ENCODE results near the gene MYBPHL. TPM values are rescaled to one million over a fixed set of nuclear protein-coding genes. Genes with fewer than 3 reads are reported as not detected.

The MYBPHL gene
- total and polyA plus RNA-seq, 2 of the 13 experiments (the other 11 are each of a cell fraction or from before 2014, with no cell fraction given), result 3.7 to 3.8 TPM

DNA sequence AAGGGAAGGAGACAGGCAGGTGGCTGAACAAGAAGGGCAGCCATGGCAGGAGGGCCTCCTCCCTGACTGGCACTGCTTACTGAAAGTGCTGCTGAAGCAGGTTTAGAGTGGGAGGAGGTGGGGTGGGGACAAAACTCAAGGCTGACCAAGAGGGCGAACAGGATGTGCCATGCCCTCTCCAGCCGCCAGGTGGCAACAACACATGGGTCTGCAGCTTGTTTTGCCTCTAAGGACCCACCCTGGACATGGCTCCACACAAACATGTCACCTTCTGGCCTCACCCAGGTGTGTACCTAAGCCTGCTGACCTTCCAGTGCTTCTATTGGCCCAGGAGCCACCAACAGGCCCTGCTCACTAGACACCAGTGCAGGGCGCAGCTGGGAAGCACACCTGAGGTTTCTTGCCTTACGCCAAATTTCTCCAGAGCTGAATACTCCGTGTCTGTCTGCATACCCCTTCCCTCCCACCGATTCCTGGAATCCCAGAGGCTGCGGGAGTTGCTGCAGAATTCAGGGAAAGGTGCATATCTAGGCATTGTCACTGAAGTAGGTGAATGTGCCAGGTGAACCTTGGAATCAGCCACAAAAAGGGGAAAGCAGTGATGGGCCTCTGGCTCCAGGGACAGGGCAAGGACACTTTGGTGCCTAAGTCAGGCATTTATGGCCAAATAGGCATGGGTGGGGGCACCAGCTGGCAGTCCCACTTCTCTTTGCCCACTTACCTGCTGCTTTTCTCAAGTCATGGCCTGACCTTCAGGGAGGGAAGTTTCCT, 29.2 kb downstream of the MYBPHL start (continued):
- TF ChIP-seq ZNF101 (CRISPR knock-in tag; IDR thresholded peaks at IDR 0.05; ENCODE audit: borderline replicate concordance, low read depth), result no peak
- TF ChIP-seq, protein P1, sequence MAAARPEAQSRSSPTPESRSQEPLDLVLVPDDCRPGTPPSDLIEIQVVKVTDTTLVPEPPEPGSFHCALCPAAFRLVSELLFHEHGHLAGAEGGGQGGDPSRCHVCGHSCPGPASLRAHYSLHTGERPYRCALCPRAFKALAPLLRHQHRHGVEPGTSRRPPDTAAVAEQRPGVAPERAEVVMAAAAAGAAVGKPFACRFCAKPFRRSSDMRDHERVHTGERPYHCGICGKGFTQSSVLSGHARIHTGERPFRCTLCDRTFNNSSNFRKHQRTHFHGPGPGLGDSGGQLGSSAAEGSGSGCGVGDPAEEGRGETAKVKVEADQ (CRISPR knock-in tag; IDR thresholded peaks at IDR 0.05; ENCODE audit: borderline replicate concordance), result peak; percentile 66; the same call in 1 of the 2 replicates
- TF ChIP-seq KLF11 (CRISPR knock-in tag; IDR thresholded peaks at IDR 0.05), result peak; percentile 31; the same call in 1 of the 2 replicates
- TF ChIP-seq, protein P2, sequence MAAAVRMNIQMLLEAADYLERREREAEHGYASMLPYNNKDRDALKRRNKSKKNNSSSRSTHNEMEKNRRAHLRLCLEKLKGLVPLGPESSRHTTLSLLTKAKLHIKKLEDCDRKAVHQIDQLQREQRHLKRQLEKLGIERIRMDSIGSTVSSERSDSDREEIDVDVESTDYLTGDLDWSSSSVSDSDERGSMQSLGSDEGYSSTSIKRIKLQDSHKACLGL (CRISPR knock-in tag; IDR thresholded peaks at IDR 0.05), result no peak
- no peak for TF ChIP-seq ZNF446 (CRISPR knock-in tag; IDR thresholded peaks at IDR 0.05)
- TF ChIP-seq HCFC1 (IDR thresholded peaks at IDR 0.05; ENCODE audit: low read depth, low read length), result no peak
- TF ChIP-seq ATAD3A (CRISPR knock-in tag; IDR thresholded peaks at IDR 0.05), result no peak
- peak; percentile 45; the same call in 1 of the 2 replicates for TF ChIP-seq ZNF138 (CRISPR knock-in tag; IDR thresholded peaks at IDR 0.05; ENCODE audit: low read depth)
- TF ChIP-seq, protein P3, sequence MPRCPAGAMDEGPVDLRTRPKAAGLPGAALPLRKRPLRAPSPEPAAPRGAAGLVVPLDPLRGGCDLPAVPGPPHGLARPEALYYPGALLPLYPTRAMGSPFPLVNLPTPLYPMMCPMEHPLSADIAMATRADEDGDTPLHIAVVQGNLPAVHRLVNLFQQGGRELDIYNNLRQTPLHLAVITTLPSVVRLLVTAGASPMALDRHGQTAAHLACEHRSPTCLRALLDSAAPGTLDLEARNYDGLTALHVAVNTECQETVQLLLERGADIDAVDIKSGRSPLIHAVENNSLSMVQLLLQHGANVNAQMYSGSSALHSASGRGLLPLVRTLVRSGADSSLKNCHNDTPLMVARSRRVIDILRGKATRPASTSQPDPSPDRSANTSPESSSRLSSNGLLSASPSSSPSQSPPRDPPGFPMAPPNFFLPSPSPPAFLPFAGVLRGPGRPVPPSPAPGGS (CRISPR knock-in tag; IDR thresholded peaks at IDR 0.05), result 0 out of 2 replicates have a peak, but pooled peaks have one; percentile 49
- peak; percentile 84; the same call in 1 of the 2 replicates for TF ChIP-seq ZNF567 (CRISPR knock-in tag; IDR thresholded peaks at IDR 0.05; ENCODE audit: borderline replicate concordance)
- TF ChIP-seq, protein P4, sequence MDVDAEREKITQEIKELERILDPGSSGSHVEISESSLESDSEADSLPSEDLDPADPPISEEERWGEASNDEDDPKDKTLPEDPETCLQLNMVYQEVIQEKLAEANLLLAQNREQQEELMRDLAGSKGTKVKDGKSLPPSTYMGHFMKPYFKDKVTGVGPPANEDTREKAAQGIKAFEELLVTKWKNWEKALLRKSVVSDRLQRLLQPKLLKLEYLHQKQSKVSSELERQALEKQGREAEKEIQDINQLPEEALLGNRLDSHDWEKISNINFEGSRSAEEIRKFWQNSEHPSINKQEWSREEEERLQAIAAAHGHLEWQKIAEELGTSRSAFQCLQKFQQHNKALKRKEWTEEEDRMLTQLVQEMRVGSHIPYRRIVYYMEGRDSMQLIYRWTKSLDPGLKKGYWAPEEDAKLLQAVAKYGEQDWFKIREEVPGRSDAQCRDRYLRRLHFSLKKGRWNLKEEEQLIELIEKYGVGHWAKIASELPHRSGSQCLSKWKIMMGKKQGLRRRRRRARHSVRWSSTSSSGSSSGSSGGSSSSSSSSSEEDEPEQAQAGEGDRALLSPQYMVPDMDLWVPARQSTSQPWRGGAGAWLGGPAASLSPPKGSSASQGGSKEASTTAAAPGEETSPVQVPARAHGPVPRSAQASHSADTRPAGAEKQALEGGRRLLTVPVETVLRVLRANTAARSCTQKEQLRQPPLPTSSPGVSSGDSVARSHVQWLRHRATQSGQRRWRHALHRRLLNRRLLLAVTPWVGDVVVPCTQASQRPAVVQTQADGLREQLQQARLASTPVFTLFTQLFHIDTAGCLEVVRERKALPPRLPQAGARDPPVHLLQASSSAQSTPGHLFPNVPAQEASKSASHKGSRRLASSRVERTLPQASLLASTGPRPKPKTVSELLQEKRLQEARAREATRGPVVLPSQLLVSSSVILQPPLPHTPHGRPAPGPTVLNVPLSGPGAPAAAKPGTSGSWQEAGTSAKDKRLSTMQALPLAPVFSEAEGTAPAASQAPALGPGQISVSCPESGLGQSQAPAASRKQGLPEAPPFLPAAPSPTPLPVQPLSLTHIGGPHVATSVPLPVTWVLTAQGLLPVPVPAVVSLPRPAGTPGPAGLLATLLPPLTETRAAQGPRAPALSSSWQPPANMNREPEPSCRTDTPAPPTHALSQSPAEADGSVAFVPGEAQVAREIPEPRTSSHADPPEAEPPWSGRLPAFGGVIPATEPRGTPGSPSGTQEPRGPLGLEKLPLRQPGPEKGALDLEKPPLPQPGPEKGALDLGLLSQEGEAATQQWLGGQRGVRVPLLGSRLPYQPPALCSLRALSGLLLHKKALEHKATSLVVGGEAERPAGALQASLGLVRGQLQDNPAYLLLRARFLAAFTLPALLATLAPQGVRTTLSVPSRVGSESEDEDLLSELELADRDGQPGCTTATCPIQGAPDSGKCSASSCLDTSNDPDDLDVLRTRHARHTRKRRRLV (CRISPR knock-in tag; IDR thresholded peaks at IDR 0.05), result no peak
- peak; percentile 63; the same call in 1 of the 2 replicates for TF ChIP-seq SP4 (CRISPR knock-in tag; IDR thresholded peaks at IDR 0.05)
- peak; percentile 74; the same call in 1 of the 2 replicates for TF ChIP-seq KDM4B (CRISPR knock-in tag; IDR thresholded peaks at IDR 0.05)
- TF ChIP-seq ERF (CRISPR knock-in tag; IDR thresholded peaks at IDR 0.05), result peak; percentile 85; the same call in 1 of the 2 replicates
- TF ChIP-seq, protein P5, sequence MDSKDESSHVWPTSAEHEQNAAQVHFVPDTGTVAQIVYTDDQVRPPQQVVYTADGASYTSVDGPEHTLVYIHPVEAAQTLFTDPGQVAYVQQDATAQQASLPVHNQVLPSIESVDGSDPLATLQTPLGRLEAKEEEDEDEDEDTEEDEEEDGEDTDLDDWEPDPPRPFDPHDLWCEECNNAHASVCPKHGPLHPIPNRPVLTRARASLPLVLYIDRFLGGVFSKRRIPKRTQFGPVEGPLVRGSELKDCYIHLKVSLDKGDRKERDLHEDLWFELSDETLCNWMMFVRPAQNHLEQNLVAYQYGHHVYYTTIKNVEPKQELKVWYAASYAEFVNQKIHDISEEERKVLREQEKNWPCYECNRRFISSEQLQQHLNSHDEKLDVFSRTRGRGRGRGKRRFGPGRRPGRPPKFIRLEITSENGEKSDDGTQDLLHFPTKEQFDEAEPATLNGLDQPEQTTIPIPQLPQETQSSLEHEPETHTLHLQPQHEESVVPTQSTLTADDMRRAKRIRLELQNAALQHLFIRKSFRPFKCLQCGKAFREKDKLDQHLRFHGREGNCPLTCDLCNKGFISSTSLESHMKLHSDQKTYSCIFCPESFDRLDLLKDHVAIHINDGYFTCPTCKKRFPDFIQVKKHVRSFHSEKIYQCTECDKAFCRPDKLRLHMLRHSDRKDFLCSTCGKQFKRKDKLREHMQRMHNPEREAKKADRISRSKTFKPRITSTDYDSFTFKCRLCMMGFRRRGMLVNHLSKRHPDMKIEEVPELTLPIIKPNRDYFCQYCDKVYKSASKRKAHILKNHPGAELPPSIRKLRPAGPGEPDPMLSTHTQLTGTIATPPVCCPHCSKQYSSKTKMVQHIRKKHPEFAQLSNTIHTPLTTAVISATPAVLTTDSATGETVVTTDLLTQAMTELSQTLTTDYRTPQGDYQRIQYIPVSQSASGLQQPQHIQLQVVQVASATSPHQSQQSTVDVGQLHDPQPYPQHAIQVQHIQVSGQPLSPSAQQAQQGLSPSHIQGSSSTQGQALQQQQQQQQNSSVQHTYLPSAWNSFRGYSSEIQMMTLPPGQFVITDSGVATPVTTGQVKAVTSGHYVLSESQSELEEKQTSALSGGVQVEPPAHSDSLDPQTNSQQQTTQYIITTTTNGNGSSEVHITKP (CRISPR knock-in tag; IDR thresholded peaks at IDR 0.05; ENCODE audit: low read depth), result peak; percentile 74; the same call in 1 of the 2 replicates
- TF ChIP-seq NFKB2 (CRISPR knock-in tag; IDR thresholded peaks at IDR 0.05; ENCODE audit: borderline replicate concordance), result peak; percentile 61; the same call in 1 of the 2 replicates
- TF ChIP-seq ZBTB20 (CRISPR knock-in tag; IDR thresholded peaks at IDR 0.05; ENCODE audit: borderline replicate concordance, low read depth), result no peak; the same call in 1 of the 2 replicates
